HG03103 (cell line): ENCODE data around the gene NEURL1B.
"Not testable (repeated sequence)": the region's sequence is repeated elsewhere in the genome, so short reads cannot be mapped to it uniquely, and the experiment has no call there.

Experiments
- ATAC-seq: cut with Tn5 transposase; IDR thresholded peaks from one replicate; pipeline ENCODE4 v1.9.1; 2021; ENCODE audit warnings: low read depth; ENCODE audit not compliant: unreplicated experiment

Gene NEURL1B

GRCh38 chr5:172692981-172693380, 51.9 kb downstream of the NEURL1B start:
- ATAC-seq = no peak

- no peak for ATAC-seq
These were observed 53.0 kb downstream of the NEURL1B start for GRCh38 chr5:172694061-172694460.

- no peak for ATAC-seq
These were observed 53.5 kb downstream of the NEURL1B start for GRCh38 chr5:172694541-172694940.

GRCh38 chr5:172695232-172696054, 54.4 kb downstream of the NEURL1B start:
- ATAC-seq = no peak

GRCh38 chr5:172696171-172696849, 55.2 kb downstream of the NEURL1B start:
- no peak for ATAC-seq

- peak; percentile 80 for ATAC-seq
These were observed 56.4 kb downstream of the NEURL1B start for GRCh38 chr5:172697123-172698121.

- ATAC-seq = no peak
These were observed 58.4 kb downstream of the NEURL1B start for GRCh38 chr5:172699423-172699822.

GRCh38 chr5:172699999-172700364, 58.9 kb downstream of the NEURL1B start:
- no peak for ATAC-seq

GRCh38 chr5:172700365-172701290, 59.6 kb downstream of the NEURL1B start:
- no peak for ATAC-seq

- no peak for ATAC-seq
These were observed 60.2 kb downstream of the NEURL1B start for GRCh38 chr5:172701291-172701656.

- ATAC-seq = no peak
These were observed 62.9 kb downstream of the NEURL1B start for GRCh38 chr5:172703952-172704351.

- ATAC-seq = no peak
These were observed 64.6 kb downstream of the NEURL1B start for GRCh38 chr5:172705576-172706084.

- no peak for ATAC-seq
These were observed 65.7 kb downstream of the NEURL1B start for GRCh38 chr5:172706796-172707195.

GRCh38 chr5:172707285-172708182, 66.5 kb downstream of the NEURL1B start:
- ATAC-seq = no peak

- no peak for ATAC-seq
These were observed 67.1 kb downstream of the NEURL1B start for GRCh38 chr5:172708183-172708505.

GRCh38 chr5:172710676-172711075, 69.6 kb downstream of the NEURL1B start:
- no peak for ATAC-seq

GRCh38 chr5:172711321-172711861, 70.3 kb downstream of the NEURL1B start:
- ATAC-seq = not testable (repeated sequence)

GRCh38 chr5:172712610-172713009, 71.5 kb downstream of the NEURL1B start:
- no peak for ATAC-seq
